HCT116 (cell line): ENCODE data around the gene TDRD9. TPM values are rescaled to one million over a fixed set of nuclear protein-coding genes. Genes with fewer than 3 reads are reported as not detected.

Experiments
- ATAC-seq: fragments of 200-7000 bp; cut with Tn5 transposase; 2 replicates; pipeline ENCODE4 v1.9.1; 2020; ENCODE audit warnings: mild to moderate bottlenecking, moderate library complexity
- BruUV-seq: library from RNA; stranded (reverse); fragments of 400-500 nt; replicated peaks from 2 replicates; lab custom pipeline; 2021; lab: Mats Ljungman, UMichigan
- CTCF ChIA-PET: fragments of 300-600 bp; sonication (Branson Sonifier 250); formaldehyde crosslinking; loops from one replicate; lab custom pipeline; 2021; ENCODE audit warnings: antibody characterized with exemption; lab: Charles Lee
- POLR2A ChIA-PET: fragments of 300-600, 350-600 bp; sonication (Branson Sonifier 250); formaldehyde crosslinking; loops from one replicate; lab custom pipeline; 2021; ENCODE audit warnings: antibody characterized with exemption; lab: Charles Lee
- RAD21 ChIA-PET, 2 experiments: fragments of 300-600 bp; sonication (Branson Sonifier 250); formaldehyde crosslinking; loops; one replicate each; lab custom pipeline; 2023; ENCODE audit warnings: low total read pairs in 2 of 2; ENCODE audit not compliant: uncharacterized antibody in 2 of 2, unreplicated experiment in 2 of 2, low non-redundant PET in 1 of 2; lab: Charles Lee
- DNase-seq: peaks from one replicate; pipeline ENCODE4 v3.0.0-alpha.2; 2010; ENCODE audit warnings: low read depth, low spot score
- H2AFZ ChIP-seq: fragments of 200-600 bp; shearing (Covaris generic), sonication (generic); 2 replicates; pipeline ENCODE4 v1.6.1; 2017; ENCODE audit warnings: low read depth, mixed run types, mixed read lengths, antibody characterized with exemption, low read length; ENCODE audit not compliant: poor library complexity, severe bottlenecking
- H3K27ac ChIP-seq: 2 replicates; pipeline ENCODE4 v1.5.1; 2012; ENCODE audit warnings: low read depth, low read length
- H3K27me3 ChIP-seq: fragments of 200-600 bp; sonication (generic); 2 replicates; pipeline ENCODE4 v1.6.1; 2016; ENCODE audit warnings: mixed run types, low read length, mixed read lengths; ENCODE audit not compliant: insufficient read depth
- H3K36me3 ChIP-seq, 2 experiments: fragments of 200-500 bp in 1 of 2; fragments of 200-600 bp in 1 of 2; sonication (Bioruptor generic) in 1 of 2; sonication (generic) in 1 of 2; 2 replicates each; pipeline versions ENCODE4 v1.5.1 to v1.6.1; 2014 to 2016; ENCODE audit warnings: low read length in 2 of 2, inconsistent platforms in 1 of 2, mixed read lengths in 1 of 2, mixed run types in 1 of 2; ENCODE audit not compliant: insufficient read depth in 2 of 2, control insufficient read depth in 1 of 2
- H3K4me1 ChIP-seq, 2 experiments: fragments of 200-600 bp in 1 of 2; sonication (generic) in 1 of 2; 2 replicates each; pipeline versions ENCODE4 v1.5.1 to v1.6.1; 2012 to 2017; ENCODE audit warnings: low read length in 2 of 2, inconsistent platforms in 1 of 2, mild to moderate bottlenecking in 1 of 2, mixed read lengths in 1 of 2, mixed run types in 1 of 2, moderate library complexity in 1 of 2; ENCODE audit not compliant: insufficient read depth in 2 of 2, control insufficient read depth in 1 of 2
- H3K4me2 ChIP-seq: fragments of 200-600 bp; sonication (generic); 2 replicates; pipeline ENCODE4 v1.6.1; 2017; ENCODE audit warnings: mixed run types, low read length, mixed read lengths
- H3K4me3 ChIP-seq, 2 experiments: fragments of 200-600 bp in 1 of 2; sonication (generic) in 1 of 2; replicated peaks in 1 of 2; 2 replicates each; pipeline ENCODE4 v1.5.1; 2011 to 2016; ENCODE audit warnings: low read length in 2 of 2, control low read depth in 1 of 2, low read depth in 1 of 2, mild to moderate bottlenecking in 1 of 2, mixed read lengths in 1 of 2, mixed run types in 1 of 2
- H3K79me2 ChIP-seq: fragments of 200-600 bp; sonication (generic); 2 replicates; pipeline ENCODE4 v1.6.1; 2017; ENCODE audit warnings: mild to moderate bottlenecking, mixed run types, low read length, moderate library complexity, mixed read lengths; ENCODE audit not compliant: insufficient read depth
- H3K9ac ChIP-seq: fragments of 200-600 bp; sonication (generic); 2 replicates; pipeline ENCODE4 v1.6.1; 2016; ENCODE audit warnings: low read length, mixed read lengths
- H3K9me2 ChIP-seq: fragments of 200-600 bp; sonication (generic), shearing (Covaris generic); 2 replicates; pipeline ENCODE4 v1.6.1; 2017; ENCODE audit warnings: mixed run types, mild to moderate bottlenecking, moderate library complexity; ENCODE audit not compliant: insufficient read depth
- H3K9me3 ChIP-seq, 2 experiments: fragments of 200-500 bp in 1 of 2; fragments of 200-600 bp in 1 of 2; sonication (Bioruptor generic) in 1 of 2; sonication (generic) in 1 of 2; 2 replicates each; pipeline ENCODE4 v1.6.1; 2014 to 2017; ENCODE audit warnings: low read length in 2 of 2, mixed read lengths in 2 of 2, inconsistent platforms in 1 of 2, low read depth in 1 of 2, mild to moderate bottlenecking in 1 of 2, mixed run types in 1 of 2, moderate library complexity in 1 of 2; ENCODE audit not compliant: control insufficient read depth in 1 of 2, insufficient read depth in 1 of 2
- H4K20me1 ChIP-seq: fragments of 200-600 bp; sonication (generic), shearing (Covaris generic); 2 replicates; pipeline ENCODE4 v1.6.1; 2017; ENCODE audit warnings: mixed run types, mild to moderate bottlenecking, moderate library complexity; ENCODE audit not compliant: insufficient read depth
- CEBPB ChIP-seq: IDR thresholded peaks from 2 replicates; pipeline ENCODE4 v1.6.1; 2012; ENCODE audit warnings: low read depth
- EZH2 ChIP-seq: fragments of 200-600 bp; sonication (generic); IDR thresholded peaks from 2 replicates; pipeline ENCODE4 v1.6.1; 2017; ENCODE audit warnings: antibody characterized with exemption, mixed run types
- EZH2phosphoT487 ChIP-seq: fragments of 200-600 bp; IDR thresholded peaks from 2 replicates; pipeline ENCODE4 v1.6.1; 2018; ENCODE audit warnings: antibody characterized with exemption, borderline replicate concordance
- FOSL1 ChIP-seq: IDR thresholded peaks from 2 replicates; pipeline ENCODE4 v1.6.1; 2012; ENCODE audit warnings: low read depth
- RAD21 ChIP-seq: IDR thresholded peaks from 2 replicates; pipeline ENCODE4 v1.6.1; 2012; ENCODE audit warnings: low read depth, mild to moderate bottlenecking
- SP1 ChIP-seq: IDR thresholded peaks from 2 replicates; pipeline ENCODE4 v1.6.1; 2012; ENCODE audit warnings: low read depth
- SRF ChIP-seq: IDR thresholded peaks from 2 replicates; pipeline ENCODE4 v1.6.1; 2012; ENCODE audit warnings: low read depth
- TCF7L2 ChIP-seq: IDR thresholded peaks from 2 replicates; pipeline ENCODE4 v1.7.0; 2011; ENCODE audit warnings: borderline replicate concordance, inconsistent platforms; ENCODE audit not compliant: insufficient read depth, insufficient read length; ENCODE audit errors: extremely low read depth
- intact Hi-C: fragments of 100-400 bp; cut with micrococcal nuclease; formaldehyde crosslinking; loops from 2 replicates; pipeline ENCODE4 v1.10.0; 2022
- total RNA-seq: library from RNA; stranded (reverse); gene quantifications from one replicate; pipeline ENCODE4 v1.2.1, GENCODE V29; 2021; ENCODE audit not compliant: unreplicated experiment
- TF ChIP-seq, protein P1 (sequence below): IDR thresholded peaks from 2 replicates; pipeline ENCODE4 v1.6.1; 2012
- TF ChIP-seq, protein P2 (sequence below): IDR thresholded peaks from 2 replicates; pipeline ENCODE4 v1.6.1; 2012

TDRD9 gene
- total RNA-seq, 1 experiment from 2014 or later, result not detected

DNA sequence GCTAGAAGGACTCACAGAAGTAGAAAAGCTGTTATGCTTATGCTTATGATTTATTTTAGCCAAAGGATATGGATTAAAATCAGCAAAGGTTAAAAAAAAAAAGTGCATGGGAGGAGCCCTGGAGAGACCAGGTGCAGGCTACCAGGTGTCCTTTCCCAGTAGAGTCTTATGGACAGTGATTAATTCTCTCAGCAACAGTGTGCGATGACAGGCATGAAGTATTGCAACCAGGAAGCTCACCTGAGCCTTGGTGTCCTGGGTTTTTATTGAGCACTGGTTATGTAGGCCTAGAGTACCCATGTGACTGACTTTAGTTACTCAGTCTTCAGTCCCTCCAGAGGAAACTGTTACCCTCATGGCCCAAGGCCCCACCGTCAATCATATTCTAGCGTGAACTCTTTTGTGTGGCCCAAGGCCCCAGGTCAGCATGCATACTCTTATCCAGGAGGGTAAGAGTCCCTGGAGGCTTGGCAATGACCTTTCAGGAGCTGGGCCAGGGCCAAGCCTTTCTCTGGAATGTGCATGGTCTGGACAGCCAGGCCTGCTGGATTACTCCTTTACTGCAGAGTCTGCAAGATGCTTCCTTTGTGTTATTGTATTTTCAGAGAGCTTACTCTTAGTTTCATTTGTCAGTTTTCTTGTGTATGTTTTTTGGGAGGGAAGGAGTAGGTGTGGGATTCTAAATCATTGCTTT, 83.7 kb downstream of the TDRD9 start:
- POLR2A ChIA-PET, result no interaction called here
- no peaks in the 10 kb centered on the region for H3K4me1 ChIP-seq
- H3K4me2 ChIP-seq, result no peak overlapping the region
- no peak for TF ChIP-seq CEBPB
- TF ChIP-seq SP1, result no peak
- TF ChIP-seq, protein P1, sequence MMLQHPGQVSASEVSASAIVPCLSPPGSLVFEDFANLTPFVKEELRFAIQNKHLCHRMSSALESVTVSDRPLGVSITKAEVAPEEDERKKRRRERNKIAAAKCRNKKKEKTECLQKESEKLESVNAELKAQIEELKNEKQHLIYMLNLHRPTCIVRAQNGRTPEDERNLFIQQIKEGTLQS, result no peak
- no peak for TF ChIP-seq EZH2
- TF ChIP-seq FOSL1, result no peak
- no peak for TF ChIP-seq TCF7L2
- no peak for TF ChIP-seq SRF
- no peak for TF ChIP-seq EZH2phosphoT487
- TF ChIP-seq, protein P2, sequence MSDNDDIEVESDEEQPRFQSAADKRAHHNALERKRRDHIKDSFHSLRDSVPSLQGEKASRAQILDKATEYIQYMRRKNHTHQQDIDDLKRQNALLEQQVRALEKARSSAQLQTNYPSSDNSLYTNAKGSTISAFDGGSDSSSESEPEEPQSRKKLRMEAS, result no peak
- RAD21 ChIA-PET, result no interaction called here
- no peak overlapping the region for H3K27ac ChIP-seq
- H4K20me1 ChIP-seq, result no peaks in the 10 kb centered on the region
- no peak overlapping the region for H3K4me3 ChIP-seq
- no peaks in the 10 kb centered on the region for H3K27me3 ChIP-seq
- DNase-seq, result no peak
- no peak for ATAC-seq
- no peaks in the 10 kb centered on the region for H3K36me3 ChIP-seq
- intact Hi-C loops, result no loop called here
- H2AFZ ChIP-seq, result no peak overlapping the region
- no peaks in the 10 kb centered on the region for H3K9me2 ChIP-seq
- no TSS peak for BruUV-seq
- no peaks in the 10 kb centered on the region for H3K79me2 ChIP-seq
- no peaks in the 10 kb centered on the region for H3K9me3 ChIP-seq
- no peak overlapping the region for H3K9ac ChIP-seq
- CTCF ChIA-PET, result no interaction called here

DNA sequence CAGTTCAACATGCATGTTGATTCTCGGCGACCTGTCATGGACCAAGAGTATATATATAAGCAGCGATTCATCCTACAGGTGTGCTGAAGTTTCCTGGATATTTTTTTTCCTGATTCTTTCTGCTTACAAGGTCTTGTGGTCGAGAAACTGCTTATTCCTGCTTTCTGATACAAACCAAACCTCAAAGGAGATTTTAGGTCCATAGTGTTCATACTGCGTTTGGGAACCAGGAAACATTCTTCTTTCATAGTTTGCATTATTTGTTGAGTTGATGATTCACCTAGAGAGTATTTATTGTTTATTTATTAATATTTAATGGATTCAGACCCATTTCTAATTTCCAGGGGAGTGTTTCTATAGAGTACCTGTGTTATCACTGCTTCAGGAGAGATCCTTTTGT, 86.5 kb downstream of the TDRD9 start:
- ATAC-seq (no peak), DNase-seq (no peak)
- Histone ChIP-seq H3K27ac (no peak overlapping the region), H3K9ac (no peak overlapping the region), H3K36me3 (no peaks in the 10 kb centered on the region), H3K4me2 (no peak overlapping the region), H3K4me3 (no peak overlapping the region), H3K9me2 (no peaks in the 10 kb centered on the region), H3K4me1 (no peaks in the 10 kb centered on the region), H3K79me2 (no peaks in the 10 kb centered on the region), H3K27me3 (no peaks in the 10 kb centered on the region), H2AFZ (no peak overlapping the region), H3K9me3 (no peaks in the 10 kb centered on the region), H4K20me1 (no peaks in the 10 kb centered on the region)
- POLR2A ChIA-PET, result no interaction called here
- CTCF ChIA-PET, result interaction anchor here (1.3 kb wide), 1 partner anchor 11 kb away, joined by 3 read pairs; no protein-coding TSS in a partner anchor
- TF ChIP-seq SP1 (no peak), RAD21 (no peak)
- RAD21 ChIA-PET, result no interaction called here
- no TSS peak for BruUV-seq
- intact Hi-C loops, result no loop called here
